Stomach (tissue), 9 donors: ENCODE results near the gene AOC1. TPM values are rescaled to one million over a fixed set of nuclear protein-coding genes. Genes with fewer than 3 reads are reported as not detected.

Experiments
- DNase-seq, 2 donors: peaks; one replicate each; pipeline versions ENCODE4 v3.0.0 to v3.0.0-alpha.2; 2013 to 2019
- H3K27ac ChIP-seq, 5 donors: fragments of 200-600 bp in 4 of 5; sonication (generic) in 4 of 5; one replicate each; pipeline ENCODE4 v1.5.1; 2013 to 2019; ENCODE audit warnings: mild to moderate bottlenecking in 1 of 5, moderate library complexity in 1 of 5
- H3K27me3 ChIP-seq, 3 donors: fragments of 200-600 bp; sonication (generic); one replicate each; pipeline ENCODE4 v1.5.1; 2017 to 2019; ENCODE audit warnings: mixed run types in 1 of 3
- H3K36me3 ChIP-seq, 4 donors: fragments of 200-600 bp; sonication (generic); 1 replicate in 3 of 4; 2 replicates in 1 of 4; pipeline ENCODE4 v1.5.1; 2016 to 2019
- H3K4me1 ChIP-seq, 4 donors: fragments of 200-600 bp; sonication (generic); one replicate each; pipeline ENCODE4 v1.5.1; 2016 to 2019
- H3K4me3 ChIP-seq, 4 donors: fragments of 200-600 bp; sonication (generic) in 3 of 4; one replicate each; pipeline ENCODE4 v1.5.1; 2016 to 2019; ENCODE audit warnings: mild to moderate bottlenecking in 1 of 4
- H3K9me3 ChIP-seq, 4 donors: fragments of 200-600 bp; sonication (generic); one replicate each; pipeline ENCODE4 v1.5.1; 2016 to 2019
- EP300 ChIP-seq: sonication (generic); formaldehyde crosslinking; IDR thresholded peaks from one replicate; pipeline ENCODE4 v1.6.1; 2017; ENCODE audit warnings: antibody characterized with exemption
- POLR2A ChIP-seq, 4 donors: fragments of 450-650 bp; IDR thresholded peaks; one replicate each; pipeline ENCODE4 v1.6.1; 2016; ENCODE audit warnings: antibody characterized with exemption in 4 of 4, control low read depth in 2 of 4, mild to moderate bottlenecking in 1 of 4, moderate library complexity in 1 of 4
- POLR2AphosphoS5 ChIP-seq, 3 donors: sonication (generic); formaldehyde crosslinking; IDR thresholded peaks; one replicate each; pipeline ENCODE4 v1.6.1; 2016; ENCODE audit warnings: antibody characterized with exemption in 3 of 3
- WGBS, 5 donors: extraction: QIAGEN DNeasy Blood & Tissue Kit in 3 of 5; methylation state at CpG; one replicate each; pipeline versions ENCODE4 v1.1.5 to v1.1.7; 2013 to 2018; 5-methylcytosine and 5-hydroxymethylcytosine counted together
- intact Hi-C: fragments of 100-400 bp; cut with DNase I; formaldehyde crosslinking; loops from one replicate; pipeline ENCODE4 v1.15.1; 2023; ENCODE audit warnings: low total_unique reads
- polyA plus RNA-seq, 3 donors: library from polyadenylated mRNA; stranded (reverse); fragments of 200-250 nt; gene quantifications; one replicate each; pipeline ENCODE4 v1.2.3, GENCODE V29; 2013
- total RNA-seq, 5 donors: library from RNA; depleted of rRNA; stranded (reverse); fragments of >200 nt; gene quantifications; one replicate each; pipeline versions ENCODE4 v1.1.0 to v1.2.3, GENCODE V29; 2014 to 2016
- TF ChIP-seq, protein P1 (sequence below), 7 experiments: fragments of 450-650 bp in 4 of 7; fragments of 200-600 bp in 3 of 7; sonication (generic) in 3 of 7; IDR thresholded peaks; one replicate each; pipeline ENCODE4 v1.5.1; 2016 to 2019; ENCODE audit warnings: antibody characterized with exemption in 7 of 7, control low read depth in 2 of 7, mild to moderate bottlenecking in 1 of 7
- donor health status: healthy with polysubstance abuse.
- donor health status: Bipolar disorder and iron deficiency.
- donor health status: healthy.

The AOC1 gene
- total and polyA plus RNA-seq, 8 donors, result 0.31 to 105 (median 1.0) TPM; not detected in 2

DNA sequence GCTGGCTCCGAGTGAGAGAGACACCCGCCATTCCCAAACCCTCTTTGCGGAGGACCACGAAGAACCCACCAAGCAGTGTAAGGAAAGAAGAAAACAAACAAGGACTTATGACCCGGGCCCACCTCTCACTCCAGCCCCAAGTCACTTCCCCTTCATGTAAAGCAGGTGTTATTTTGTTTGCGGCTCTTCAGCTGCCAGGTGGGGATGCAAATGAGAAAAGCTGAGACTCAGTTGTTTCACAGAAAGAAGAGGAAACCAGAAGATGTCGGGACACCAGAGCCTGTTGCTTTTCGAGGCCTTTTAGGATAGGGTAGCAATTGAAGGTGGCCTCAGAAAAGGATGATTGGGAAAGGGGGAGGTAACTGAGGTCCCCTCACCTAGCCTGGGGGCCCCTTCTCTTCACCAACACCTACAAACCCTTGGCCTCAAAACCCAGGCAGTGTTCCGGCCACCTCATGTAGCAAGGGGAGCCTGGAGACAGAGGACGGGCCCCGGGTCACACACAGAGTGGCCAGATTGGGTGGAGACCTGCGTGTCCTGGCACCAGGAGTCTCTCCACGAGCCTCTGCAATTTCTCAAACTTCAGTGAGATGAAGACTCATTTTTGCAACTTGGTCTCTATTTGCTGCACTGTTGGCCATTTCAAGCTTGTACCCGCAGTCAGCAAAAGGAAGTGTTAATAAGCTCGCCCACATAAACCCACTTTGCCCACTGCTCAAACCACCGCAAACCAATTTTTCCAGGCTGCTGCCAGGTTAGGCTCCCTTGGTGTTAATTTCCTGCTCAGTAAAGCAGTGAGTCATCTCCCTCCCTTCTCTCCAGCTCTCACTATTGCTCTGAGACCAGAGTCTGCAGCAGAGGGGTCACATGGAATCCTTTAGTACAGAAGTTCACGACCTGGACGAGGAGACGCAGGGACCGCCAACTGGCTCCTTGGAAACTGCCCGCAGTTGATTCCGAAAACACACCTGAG lies 45.5 kb downstream of the AOC1 start:
- H3K36me3 ChIP-seq, result no peaks in the 10 kb centered on the region
- intact Hi-C loops, result loop anchor here (5.0 kb wide), 1 partner anchor 90 kb away; no protein-coding TSS in a partner anchor
- H3K27ac ChIP-seq, result peak overlapping the region in 1 of 5 donors; percentile 14
- peaks cover 0 to 13% (median 5%) of the 10 kb centered on the region in 4 donors for H3K9me3 ChIP-seq
- DNase-seq, result no peak
- 49 to 61% (median 51%) methylated on average over 21 to 22 of the region's 22 CpGs for WGBS, 5 donors
- no peak overlapping the region for H3K4me3 ChIP-seq
- peaks cover 0 to 42% (median 10%) of the 10 kb centered on the region in 3 donors for H3K27me3 ChIP-seq
- H3K4me1 ChIP-seq, result peaks cover 0 to 29% (median 19%) of the 10 kb centered on the region in 4 donors
- TF ChIP-seq, protein P1, sequence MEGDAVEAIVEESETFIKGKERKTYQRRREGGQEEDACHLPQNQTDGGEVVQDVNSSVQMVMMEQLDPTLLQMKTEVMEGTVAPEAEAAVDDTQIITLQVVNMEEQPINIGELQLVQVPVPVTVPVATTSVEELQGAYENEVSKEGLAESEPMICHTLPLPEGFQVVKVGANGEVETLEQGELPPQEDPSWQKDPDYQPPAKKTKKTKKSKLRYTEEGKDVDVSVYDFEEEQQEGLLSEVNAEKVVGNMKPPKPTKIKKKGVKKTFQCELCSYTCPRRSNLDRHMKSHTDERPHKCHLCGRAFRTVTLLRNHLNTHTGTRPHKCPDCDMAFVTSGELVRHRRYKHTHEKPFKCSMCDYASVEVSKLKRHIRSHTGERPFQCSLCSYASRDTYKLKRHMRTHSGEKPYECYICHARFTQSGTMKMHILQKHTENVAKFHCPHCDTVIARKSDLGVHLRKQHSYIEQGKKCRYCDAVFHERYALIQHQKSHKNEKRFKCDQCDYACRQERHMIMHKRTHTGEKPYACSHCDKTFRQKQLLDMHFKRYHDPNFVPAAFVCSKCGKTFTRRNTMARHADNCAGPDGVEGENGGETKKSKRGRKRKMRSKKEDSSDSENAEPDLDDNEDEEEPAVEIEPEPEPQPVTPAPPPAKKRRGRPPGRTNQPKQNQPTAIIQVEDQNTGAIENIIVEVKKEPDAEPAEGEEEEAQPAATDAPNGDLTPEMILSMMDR (IDR thresholded peaks at IDR 0.05), result no peak
- TF ChIP-seq POLR2A (IDR thresholded peaks at IDR 0.05) (no peak), EP300 (no peak), POLR2AphosphoS5 (IDR thresholded peaks at IDR 0.05) (no peak)

DNA sequence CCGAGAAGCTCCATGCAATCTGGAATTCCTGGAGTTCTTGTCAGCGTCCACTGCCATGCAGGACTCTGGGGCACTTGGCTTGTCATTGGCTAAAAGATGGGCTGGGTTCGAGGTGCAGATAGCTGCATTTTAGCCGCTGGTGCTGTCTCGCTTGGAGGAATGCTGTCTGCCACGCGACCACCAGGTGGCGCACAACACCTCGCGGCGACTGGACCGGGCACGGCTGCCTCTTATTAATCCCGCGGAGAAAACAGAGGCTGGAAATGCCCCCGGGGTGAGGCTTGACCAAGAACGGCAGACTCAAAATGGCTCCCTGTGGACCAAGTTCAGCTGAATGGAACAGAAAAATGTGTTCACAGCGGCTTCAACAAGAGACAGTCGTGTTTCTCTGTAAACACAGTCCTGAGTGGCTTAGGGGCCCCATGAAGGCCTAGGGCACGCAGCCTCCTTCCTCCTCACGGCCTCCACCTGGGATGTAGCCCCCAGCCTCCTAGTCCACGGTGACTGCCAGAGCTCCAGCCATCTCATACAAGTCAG lies 46.2 kb downstream of the AOC1 start:
- WGBS, 5 donors, result 8 to 36% (median 13%) methylated on average over 8 to 22 of the region's 22 CpGs
- Histone ChIP-seq H3K27me3 (peaks cover 0 to 42% (median 10%) of the 10 kb centered on the region in 3 donors), H3K9me3 (peaks cover 0 to 9% (median 4%) of the 10 kb centered on the region in 4 donors), H3K36me3 (no peaks in the 10 kb centered on the region), H3K4me1 (peaks cover 0 to 34% (median 19%) of the 10 kb centered on the region in 4 donors), H3K27ac (peak overlapping the region in 1 of 5 donors; percentile 14), H3K4me3 (no peak overlapping the region)
- DNase-seq, result peak; percentile 81 to 91
- TF ChIP-seq EP300 (no peak), POLR2AphosphoS5 (IDR thresholded peaks at IDR 0.05) (peak in 1 of 3 donors; percentile 21), POLR2A (IDR thresholded peaks at IDR 0.05) (no peak)
- TF ChIP-seq, protein P1 (IDR thresholded peaks at IDR 0.05), result peak in 6 of 7 experiments; percentile 45 to 95 (median 92)
- intact Hi-C loops, result loop anchor here (5.0 kb wide), 1 partner anchor 89 kb away; no protein-coding TSS in a partner anchor

DNA sequence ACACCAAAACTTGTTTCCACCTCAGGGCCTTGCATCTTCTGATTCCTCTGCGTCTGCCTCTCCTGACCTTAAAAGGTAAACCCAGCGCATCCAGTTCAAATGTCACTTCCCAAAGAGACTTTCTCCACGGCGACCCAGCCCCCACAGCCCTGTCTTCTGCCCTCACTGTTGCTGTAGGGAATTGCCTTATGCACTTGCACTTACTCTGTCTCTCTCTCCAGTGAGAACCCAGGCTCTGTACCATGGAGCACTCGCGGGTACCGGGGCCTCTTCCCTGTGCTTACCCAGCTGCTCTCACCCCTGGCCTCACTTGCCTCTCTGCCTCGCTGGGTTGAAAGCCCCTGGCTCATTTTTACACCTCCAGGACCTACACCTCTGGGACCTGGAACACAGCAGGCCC lies 48.4 kb downstream of the AOC1 start:
- Histone ChIP-seq H3K4me1 (peaks cover 5 to 44% (median 22%) of the 10 kb centered on the region in 4 donors), H3K36me3 (no peaks in the 10 kb centered on the region), H3K27ac (no peak overlapping the region), H3K9me3 (no peaks in the 10 kb centered on the region), H3K4me3 (no peak overlapping the region), H3K27me3 (peaks cover 0 to 53% (median 10%) of the 10 kb centered on the region in 3 donors)
- no peak for DNase-seq
- no peak for TF ChIP-seq EP300
- TF ChIP-seq POLR2A (IDR thresholded peaks at IDR 0.05), result no peak
- no peak for TF ChIP-seq POLR2AphosphoS5 (IDR thresholded peaks at IDR 0.05)
- TF ChIP-seq, protein P1 (IDR thresholded peaks at IDR 0.05), result no peak
- intact Hi-C loops, result no loop called here
- 73 to 85% (median 80%) methylated on average over 8 of the region's 8 CpGs for WGBS, 5 donors
